GF-D8 (cell line): ENCODE results near the gene CD300LD.
"Not testable (repeated sequence)": the region's sequence is repeated elsewhere in the genome, so short reads cannot be mapped to it uniquely, and the experiment has no call there.

Experiments used
- DNase-seq: peaks from one replicate; lab custom pipeline; 2025; lab: John Stamatoyannopoulos, UW

Gene CD300LD

DNA sequence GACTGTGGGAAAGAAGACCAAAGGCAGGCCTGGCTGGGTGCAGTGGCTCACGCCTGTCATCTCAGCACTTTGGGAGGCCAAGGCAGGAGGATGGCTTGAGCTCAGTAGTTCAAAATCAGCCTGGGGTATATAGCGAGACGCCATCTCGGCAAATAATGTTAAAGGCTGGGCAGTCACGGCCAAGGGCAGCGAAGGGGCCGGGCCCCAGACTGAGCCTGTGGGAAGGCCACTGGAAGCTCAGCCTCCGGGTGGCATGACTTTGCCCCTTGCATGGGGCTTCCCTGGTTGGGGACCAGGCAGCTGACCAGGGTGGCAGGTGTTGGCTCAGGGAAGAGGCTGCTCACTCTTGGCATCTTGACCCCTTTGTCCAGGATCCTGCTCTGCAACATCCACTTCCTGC lies 14.0 kb upstream of the CD300LD start:
- DNase-seq = no peak

GRCh38 chr17:74605361-74605760 lies 13.3 kb upstream of the CD300LD start:
- DNase-seq = no peak

- no peak for DNase-seq
Measured at GRCh38 chr17:74604761-74605160, 12.7 kb upstream of the CD300LD start.

DNA sequence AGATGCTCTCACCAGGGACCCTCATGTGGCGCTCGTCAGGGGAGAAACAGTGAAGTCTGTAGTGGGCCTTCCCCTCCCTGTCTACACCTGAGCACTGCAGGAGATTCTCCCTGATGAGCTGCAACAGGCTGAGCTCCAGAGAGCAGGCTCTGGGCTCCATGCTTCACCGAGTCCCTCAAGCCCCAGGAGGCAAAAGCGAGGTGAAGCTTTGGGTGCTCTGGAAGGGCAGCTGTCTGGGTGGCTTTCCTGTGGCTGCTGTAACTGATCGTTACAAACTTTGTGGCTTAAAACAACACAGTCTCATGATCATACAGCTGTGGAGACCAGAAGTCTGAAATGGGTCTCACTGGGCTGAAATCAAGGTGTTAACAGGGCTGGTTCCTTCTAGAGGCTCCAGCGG lies 12.1 kb upstream of the CD300LD start:
- no peak for DNase-seq

DNA sequence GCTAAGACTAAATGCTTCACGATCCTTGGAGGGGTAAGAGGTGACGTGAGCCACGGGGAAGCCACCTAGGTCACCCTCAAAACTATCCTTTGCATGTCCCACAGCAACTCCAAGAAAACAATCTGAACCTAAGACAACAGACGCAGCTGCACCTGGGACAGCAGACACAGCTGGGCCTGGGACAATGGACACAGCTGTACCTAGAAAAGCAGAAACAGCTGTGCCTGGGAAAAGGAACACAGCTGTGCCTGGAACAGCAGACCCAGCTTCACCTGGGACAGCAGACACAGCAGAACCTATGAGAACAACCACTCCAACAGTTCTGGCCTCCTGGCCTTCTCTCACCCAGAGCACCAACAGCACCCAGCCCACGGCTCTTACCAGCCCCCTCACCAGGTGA lies 11.7 kb upstream of the CD300LD start:
- no peak for DNase-seq

GRCh38 chr17:74603037-74603635 lies 11.1 kb upstream of the CD300LD start:
- DNase-seq = no peak

DNA sequence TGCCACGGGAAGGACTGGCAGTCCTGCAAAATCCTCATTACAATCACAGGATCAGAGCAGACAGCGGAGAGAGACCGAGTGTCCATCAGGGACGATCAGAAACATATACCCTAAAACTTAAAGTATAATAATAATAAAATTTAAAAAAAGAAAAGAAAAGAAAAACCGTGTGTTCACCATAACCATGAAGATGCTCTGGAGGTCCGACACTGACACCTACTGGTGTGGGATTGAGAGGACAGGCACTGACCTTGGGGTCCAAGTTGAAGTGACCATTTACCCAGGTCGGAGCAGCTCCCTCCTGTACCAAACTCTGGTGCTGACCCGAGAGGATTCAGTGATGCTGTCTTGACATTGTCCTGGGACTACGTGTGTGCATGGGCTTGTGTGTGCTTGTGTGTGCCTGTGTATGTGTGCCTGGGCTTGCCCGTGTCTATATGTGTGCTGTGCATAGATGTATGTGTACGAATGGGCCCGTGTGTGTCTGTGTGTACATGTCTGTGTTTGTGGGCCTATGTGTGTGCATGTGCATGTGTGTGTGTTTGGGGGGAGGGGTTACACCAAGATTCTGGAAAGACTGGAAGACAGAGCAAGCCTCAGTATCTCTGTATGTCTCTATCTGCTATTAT lies 10.0 kb upstream of the CD300LD start:
- DNase-seq = no peak

GRCh38 chr17:74599448-74599939 lies 7.4 kb upstream of the CD300LD start:
- no peak for DNase-seq

- DNase-seq = no peak
Measured at GRCh38 chr17:74599023-74599399, 6.9 kb upstream of the CD300LD start.

- DNase-seq = no peak
Measured at GRCh38 chr17:74598346-74599022, 6.4 kb upstream of the CD300LD start.

- no peak for DNase-seq
Measured at GRCh38 chr17:74597069-74597790, 5.1 kb upstream of the CD300LD start.

DNA sequence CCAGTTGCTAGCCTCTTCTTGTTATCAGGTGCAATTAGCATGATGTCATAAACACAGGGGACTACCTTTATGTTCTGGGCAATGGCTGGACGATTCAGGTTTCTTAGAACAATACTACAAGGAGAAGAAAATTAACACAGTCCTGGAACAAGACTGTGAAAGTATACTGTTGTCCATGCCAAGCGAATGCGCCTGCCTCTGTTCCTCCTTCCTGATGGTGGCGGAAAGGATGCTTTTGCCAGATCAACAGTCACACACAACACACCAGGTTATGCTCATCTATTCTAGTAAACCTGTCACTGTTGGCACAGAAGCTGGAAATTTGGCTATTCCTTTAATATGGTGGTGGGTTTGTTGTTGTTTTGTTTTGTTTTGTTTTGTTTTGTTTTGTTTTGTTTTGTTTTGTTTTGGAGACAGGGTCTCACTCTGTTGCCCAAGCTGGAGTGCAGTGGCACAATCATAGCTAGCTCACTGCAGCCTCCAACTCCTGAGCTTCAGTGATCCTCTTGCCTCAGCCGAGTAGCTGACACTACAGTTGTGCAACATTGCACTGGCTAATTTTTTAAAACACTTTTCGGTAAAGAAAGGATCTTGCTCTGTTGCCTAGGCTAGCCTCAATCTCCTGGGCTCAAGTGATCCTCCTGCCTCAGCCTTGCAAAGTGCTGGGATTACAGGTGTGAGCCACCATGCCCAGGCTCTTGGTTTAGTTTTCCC lies 3.1 kb upstream of the CD300LD start:
- DNase-seq = no peak

- no peak for DNase-seq
Measured at GRCh38 chr17:74591503-74591902, 580 bp downstream of the CD300LD start.

GRCh38 chr17:74585711-74586110 lies 6.4 kb downstream of the CD300LD start:
- no peak for DNase-seq

DNA sequence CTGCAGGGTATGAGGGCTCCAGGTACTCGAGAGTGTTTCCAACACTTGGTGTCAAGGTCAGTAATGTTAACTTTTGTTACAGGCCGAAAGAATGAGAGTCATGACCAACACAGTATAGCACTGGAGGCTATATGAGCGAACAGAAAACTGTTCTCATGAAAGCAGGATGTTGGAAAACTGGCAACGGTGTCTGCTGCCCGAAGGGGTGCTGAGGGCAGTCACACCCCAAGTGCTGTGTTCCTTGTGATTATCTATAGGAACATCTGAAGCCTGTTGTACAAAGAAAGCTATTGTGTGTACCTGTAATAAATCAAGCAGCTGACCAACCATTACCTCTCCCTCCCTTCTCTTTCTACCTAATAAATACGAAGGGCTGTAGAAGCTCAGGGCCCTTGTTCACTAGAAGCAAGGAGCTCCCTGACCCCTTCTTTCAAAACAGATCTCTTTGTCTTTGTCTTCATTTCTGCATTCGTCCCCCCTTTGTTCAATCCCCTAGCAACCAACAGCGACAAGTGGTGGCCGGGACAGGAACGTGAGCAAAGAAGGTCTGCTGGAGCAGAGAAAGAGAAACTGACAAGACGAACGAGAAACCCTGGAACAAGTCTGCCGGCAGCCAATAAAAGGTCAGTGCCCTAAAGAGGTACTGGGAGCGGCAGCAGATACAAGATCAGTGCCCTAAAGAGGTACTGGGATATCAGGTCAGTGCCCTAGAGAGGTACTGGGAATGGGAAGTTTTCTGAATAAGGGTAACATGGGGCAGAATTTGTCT lies 7.6 kb downstream of the CD300LD start:
- no peak for DNase-seq

DNA sequence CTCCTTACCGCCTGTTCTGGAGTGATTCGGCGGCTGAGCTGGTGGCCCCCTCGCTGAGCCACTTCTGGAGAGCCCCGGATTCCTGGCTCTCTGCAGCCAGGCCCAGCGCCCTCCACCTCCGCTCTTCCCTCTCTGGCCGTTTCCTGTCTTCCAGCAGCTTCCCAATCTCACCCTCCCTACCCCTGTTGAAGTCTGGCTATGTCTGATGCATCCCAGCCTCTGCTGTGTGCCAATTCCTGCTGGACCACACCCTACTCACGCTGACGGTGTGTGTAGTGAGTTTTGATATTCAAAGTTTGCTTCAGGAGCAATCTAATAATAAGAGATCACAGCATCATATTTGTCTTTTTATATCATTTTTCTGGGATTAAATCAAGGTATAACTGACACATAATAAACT lies 9.4 kb downstream of the CD300LD start:
- DNase-seq = no peak

- no peak for DNase-seq
Measured at GRCh38 chr17:74579900-74580299, 12.2 kb downstream of the CD300LD start.

DNA sequence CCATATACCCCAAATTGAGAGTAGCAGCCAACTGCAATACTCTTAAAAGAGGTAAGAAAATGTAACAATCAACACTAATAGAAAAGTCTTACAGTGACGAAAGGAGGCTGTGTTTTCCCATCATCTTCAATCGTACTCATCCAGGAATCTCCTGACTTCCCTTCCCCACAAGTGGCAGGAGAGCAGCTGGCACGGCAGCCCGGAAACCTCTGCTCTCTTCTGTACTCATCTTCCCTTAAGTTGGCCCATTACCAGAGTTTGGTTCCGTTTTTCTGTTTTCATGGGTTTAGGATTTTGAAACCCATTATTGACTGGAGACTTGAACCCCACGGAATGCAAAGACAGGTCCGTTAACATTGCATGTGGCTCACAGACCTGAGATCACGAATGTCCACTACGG lies 13.1 kb downstream of the CD300LD start:
- DNase-seq = no peak

DNA sequence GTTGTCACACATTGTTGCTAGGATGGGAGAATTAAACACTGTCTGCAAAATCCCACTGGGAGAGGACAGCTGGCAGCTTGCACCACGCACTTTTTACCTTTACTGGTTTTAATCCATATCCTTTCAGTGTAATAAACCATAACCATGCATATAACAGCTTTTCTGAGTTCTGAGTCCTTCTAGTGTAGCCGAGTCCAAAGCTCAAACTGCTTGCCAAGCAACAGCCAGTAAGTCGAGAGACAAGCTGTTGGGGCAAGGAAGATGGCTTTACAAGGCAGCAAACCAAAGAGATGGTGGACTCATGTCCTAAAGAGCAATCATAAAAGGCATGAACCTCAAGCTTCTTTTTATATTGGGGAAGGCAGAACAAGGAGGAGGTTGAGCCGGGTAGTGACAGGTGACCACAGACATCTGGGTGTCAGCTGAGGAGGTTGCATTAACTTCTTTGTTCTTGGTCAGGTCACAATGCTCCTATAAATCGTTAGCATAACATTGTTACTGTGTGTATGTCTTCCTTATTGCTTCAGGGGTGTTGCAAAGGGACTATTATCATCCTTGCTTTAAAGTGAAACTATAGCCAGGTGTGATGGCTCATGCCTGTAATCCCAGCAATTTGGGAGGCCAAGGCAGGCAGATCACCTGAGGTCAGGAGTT lies 17.5 kb downstream of the CD300LD start:
- DNase-seq = no peak

- DNase-seq = not testable (repeated sequence)
Measured at GRCh38 chr17:74573635-74574034, 18.4 kb downstream of the CD300LD start.

DNA sequence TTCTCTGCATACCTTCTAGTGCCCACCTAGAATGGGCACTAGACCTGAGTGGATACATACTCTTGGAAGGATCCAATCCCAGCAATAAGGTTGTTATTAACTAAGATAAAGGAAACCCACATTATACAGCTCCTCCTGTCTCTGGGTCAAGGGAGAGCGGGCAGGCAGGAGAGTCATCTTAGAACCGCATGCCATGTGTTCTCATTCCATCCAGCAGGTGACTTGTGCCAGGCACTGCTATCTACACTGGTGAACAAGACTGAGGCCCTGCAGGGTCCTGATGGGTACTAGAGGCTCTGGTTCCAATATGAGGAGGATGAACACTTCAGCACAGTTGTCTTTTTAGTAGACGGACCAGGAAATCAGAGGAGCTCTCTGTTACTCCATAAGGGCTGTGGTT lies 18.9 kb downstream of the CD300LD start:
- DNase-seq = no peak
